HG03354 (cell line): ENCODE measurements around the gene HTR3A.

Experiments
- ATAC-seq: cut with Tn5 transposase; IDR thresholded peaks from one replicate; pipeline ENCODE4 v1.9.1; 2021; ENCODE audit warnings: mild to moderate bottlenecking; ENCODE audit not compliant: unreplicated experiment, poor library complexity, severe bottlenecking

HTR3A gene

DNA sequence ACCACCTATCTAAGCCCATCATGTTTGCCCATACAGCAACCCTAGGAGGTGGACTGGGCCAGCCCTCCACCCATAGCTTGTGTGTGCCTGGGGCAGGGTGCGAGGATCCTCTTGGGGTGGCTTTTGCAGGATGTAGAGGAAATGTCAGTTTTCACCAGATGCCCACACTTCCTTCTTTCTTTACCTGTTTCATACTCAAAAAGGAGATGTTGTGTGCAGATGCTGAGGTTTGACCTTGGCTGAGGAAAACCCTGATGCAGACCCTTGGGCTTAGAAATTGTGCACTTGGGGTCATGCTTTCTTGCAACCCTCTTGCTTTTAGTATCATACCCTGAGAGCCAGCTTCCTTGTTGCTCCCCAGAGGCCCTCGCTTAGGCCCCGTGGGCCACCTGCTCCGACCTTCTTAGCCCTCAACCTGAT lies 2.2 kb downstream of the HTR3A start:
- peak; percentile 49 for ATAC-seq

DNA sequence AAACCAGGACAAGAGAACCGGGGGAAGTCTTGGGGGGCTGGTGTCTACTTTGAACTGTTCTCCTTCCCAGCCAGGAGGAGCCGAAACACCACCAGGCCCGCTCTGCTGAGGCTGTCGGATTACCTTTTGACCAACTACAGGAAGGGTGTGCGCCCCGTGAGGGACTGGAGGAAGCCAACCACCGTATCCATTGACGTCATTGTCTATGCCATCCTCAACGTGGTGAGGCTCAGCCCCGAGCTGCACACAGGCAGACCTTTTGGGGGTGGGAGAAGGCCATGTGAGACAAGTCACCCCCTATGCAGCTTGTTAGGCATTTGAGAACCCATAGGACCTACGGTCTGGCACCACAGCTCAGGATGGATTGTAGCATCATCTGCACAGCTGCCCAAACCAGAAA lies 2.8 kb downstream of the HTR3A start:
- ATAC-seq: peak; percentile 38

GRCh38 chr11:113979431-113979830 lies 4.5 kb downstream of the HTR3A start:
- no peak for ATAC-seq

GRCh38 chr11:113980785-113981184 lies 5.9 kb downstream of the HTR3A start:
- no peak for ATAC-seq

- no peak for ATAC-seq
Observed at GRCh38 chr11:113982306-113982705, 7.4 kb downstream of the HTR3A start.

GRCh38 chr11:113984781-113985180 lies 9.9 kb downstream of the HTR3A start:
- no peak for ATAC-seq

DNA sequence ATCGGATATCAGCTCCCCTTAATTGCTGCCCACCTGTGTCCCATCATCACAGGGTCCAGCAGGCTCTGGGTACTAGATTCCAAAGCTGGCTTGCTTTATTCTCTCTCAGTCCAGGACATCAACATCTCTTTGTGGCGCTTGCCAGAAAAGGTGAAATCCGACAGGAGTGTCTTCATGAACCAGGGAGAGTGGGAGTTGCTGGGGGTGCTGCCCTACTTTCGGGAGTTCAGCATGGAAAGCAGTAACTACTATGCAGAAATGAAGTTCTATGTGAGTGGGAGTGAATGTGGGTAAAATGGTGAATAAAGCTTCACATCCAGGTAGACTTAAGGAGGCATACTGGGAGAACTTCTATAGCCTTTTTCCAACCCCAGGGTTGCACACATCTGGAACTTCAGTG lies 11.0 kb downstream of the HTR3A start:
- ATAC-seq: no peak

DNA sequence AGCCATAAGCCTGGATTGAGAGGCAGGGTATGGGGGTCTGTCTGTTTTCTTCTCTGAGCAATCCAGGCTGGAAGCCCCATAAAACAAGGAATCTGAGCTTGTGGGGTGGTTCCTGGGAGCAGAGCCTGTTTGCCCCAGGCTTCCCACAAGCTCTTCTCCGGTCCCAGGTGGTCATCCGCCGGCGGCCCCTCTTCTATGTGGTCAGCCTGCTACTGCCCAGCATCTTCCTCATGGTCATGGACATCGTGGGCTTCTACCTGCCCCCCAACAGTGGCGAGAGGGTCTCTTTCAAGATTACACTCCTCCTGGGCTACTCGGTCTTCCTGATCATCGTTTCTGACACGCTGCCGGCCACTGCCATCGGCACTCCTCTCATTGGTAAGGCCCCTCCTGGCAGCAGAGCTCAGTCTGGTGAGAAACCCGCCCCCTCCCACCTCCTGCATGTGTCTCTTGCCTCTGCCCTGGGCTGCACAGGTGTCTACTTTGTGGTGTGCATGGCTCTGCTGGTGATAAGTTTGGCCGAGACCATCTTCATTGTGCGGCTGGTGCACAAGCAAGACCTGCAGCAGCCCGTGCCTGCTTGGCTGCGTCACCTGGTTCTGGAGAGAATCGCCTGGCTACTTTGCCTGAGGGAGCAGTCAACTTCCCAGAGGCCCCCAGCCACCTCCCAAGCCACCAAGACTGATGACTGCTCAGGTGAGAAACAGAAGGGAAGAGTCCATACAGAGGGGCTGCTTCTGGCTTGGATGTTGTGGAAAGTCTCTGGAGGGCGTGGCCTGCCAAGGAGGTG lies 11.6 kb downstream of the HTR3A start:
- ATAC-seq: no peak

DNA sequence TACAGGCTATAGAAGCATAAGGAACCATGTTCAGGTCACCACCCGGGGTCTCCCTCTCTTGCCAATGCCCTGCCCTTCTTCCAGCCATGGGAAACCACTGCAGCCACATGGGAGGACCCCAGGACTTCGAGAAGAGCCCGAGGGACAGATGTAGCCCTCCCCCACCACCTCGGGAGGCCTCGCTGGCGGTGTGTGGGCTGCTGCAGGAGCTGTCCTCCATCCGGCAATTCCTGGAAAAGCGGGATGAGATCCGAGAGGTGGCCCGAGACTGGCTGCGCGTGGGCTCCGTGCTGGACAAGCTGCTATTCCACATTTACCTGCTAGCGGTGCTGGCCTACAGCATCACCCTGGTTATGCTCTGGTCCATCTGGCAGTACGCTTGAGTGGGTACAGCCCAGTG lies 14.5 kb downstream of the HTR3A start:
- ATAC-seq: no peak

GRCh38 chr11:113989916-113990315 lies 15.0 kb downstream of the HTR3A start:
- ATAC-seq: no peak

GRCh38 chr11:113991170-113991569 lies 16.3 kb downstream of the HTR3A start:
- ATAC-seq: no peak

- ATAC-seq: no peak
Observed at GRCh38 chr11:113991718-113992458, 17.0 kb downstream of the HTR3A start.

DNA sequence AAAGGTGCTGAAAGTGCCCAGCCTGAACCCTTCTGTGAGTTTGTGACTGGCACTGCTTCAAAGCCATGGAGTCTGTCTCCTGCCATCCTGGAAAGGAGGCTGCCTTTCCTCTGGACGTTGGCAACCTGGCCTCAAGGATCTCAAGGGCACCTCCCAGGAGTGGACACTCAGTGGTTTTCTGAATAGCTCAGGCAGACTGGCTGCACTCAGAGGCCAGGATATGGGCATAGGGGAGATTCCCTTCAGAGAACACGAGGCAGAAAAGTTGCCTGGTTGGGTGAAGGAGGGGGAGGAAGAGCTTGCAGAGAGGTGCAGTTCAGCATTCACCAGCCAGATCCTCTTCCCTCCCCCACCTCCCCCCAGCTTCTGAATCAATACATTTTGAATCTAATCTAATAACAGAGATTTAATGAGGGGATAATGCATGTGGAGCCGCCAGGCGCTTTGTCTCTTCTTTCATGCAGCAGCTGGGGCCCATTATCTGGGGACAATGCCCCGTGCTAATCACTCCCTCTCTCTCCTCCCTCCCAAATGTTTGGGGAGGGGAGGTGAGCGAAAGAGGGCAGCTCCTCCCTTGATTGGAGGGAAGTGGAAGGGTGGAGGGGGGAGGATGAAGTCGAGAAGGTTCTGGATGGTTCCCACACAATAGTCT lies 17.7 kb downstream of the HTR3A start:
- ATAC-seq: no peak

GRCh38 chr11:113994077-113994954 lies 19.4 kb downstream of the HTR3A start:
- ATAC-seq: peak; percentile 56

DNA sequence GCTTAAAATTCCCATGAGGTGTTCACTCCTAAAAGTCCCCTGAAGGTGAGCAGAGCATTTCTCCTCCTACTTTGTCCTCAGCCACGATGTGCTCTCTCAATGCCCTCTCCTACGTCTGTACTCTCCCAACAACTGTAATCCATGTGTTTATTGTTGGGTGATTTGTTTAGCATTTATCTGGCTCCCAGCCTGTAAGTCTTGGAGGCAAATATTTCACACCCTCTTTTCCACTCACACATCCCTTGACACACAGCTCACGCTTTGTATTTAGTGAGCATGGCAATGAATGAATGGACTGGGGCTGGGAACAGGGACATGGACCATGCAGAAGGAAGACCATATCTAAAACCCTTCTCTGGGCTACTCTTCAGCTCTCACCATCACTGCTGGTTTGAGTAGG lies 22.6 kb downstream of the HTR3A start:
- ATAC-seq: no peak

GRCh38 chr11:113998574-113998973 lies 23.7 kb downstream of the HTR3A start:
- ATAC-seq: no peak

DNA sequence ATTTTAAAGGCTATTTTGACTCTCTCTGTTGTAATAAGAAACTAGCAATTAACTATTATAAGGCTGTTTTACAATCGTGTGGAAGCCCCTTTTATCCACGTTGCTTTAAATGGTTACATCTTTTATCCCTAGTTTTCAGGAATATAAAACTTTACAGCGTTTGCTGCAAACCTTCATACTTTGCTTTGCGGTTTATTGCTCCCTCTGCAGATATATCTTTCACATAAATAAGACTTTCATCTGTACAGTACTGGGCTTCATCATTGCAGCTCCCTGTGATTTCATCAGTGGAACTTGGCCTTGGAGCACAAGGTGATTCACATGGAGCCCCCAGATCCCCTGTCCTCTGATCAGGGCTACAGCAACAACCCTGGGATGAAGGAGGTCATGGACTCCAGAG lies 25.6 kb downstream of the HTR3A start:
- ATAC-seq: no peak

GRCh38 chr11:114001416-114001815 lies 26.5 kb downstream of the HTR3A start:
- no peak for ATAC-seq

- no peak for ATAC-seq
Observed at GRCh38 chr11:114008331-114008730, 33.4 kb downstream of the HTR3A start.

DNA sequence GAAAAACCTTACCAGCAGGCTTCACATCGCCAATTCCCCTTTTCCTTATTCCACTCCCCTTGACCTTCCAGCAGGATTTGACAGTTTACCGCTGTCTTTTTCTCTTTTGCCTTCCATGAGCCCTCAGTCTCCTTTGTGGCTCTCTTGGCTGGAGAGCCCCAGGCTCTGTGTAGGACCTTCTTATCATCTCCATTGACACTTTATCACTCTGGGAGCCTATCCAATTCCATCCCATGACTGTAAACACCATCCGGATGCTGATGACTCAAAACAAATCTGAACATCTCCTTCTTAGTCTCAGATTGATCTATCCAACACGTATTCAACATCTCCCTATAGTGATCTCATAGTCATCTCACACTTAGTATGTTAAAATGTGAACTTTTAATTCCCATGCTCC lies 36.0 kb downstream of the HTR3A start:
- no peak for ATAC-seq
